T-cell (primary cell): Measurements from ENCODE around the gene GPR55. TPM values are rescaled to one million over a fixed set of nuclear protein-coding genes. Genes with fewer than 3 reads are reported as not detected.
A peak's percentile ranks its signal among the peaks of the same experiment; 100 is the strongest.

Experiments used
- ATAC-seq, 4 experiments: fragments of 200-7000 bp in 3 of 4; fragments of 150-1000 bp in 1 of 4; cut with Tn5 transposase; replicated peaks in 1 of 4; 1 replicate in 3 of 4; 2 replicates in 1 of 4; pipeline ENCODE4 v1.10.0; 2021; ENCODE audit warnings: moderate library complexity in 3 of 4, mild to moderate bottlenecking in 2 of 4, moderate number of reproducible peaks in 1 of 4
- CTCF ChIA-PET, 2 donors: fragments of 300-600 bp; sonication (Branson Sonifier 250); formaldehyde crosslinking; loops; one replicate each; lab custom pipeline; 2022; ENCODE audit warnings: antibody characterized with exemption in 2 of 2; lab: Charles Lee
- POLR2A ChIA-PET, 2 donors: fragments of 300-600 bp; sonication (Branson Sonifier 250); formaldehyde crosslinking; loops; one replicate each; lab custom pipeline; 2022; ENCODE audit warnings: antibody characterized with exemption in 2 of 2; lab: Charles Lee
- DNase-seq, 35 experiments: peaks; one replicate each; pipeline versions ENCODE4 v3.0.0 to v3.0.0-alpha.2; 2013 to 2023
- H3K27ac ChIP-seq: one replicate; pipeline ENCODE4 v1.5.1; 2013; ENCODE audit warnings: low read length
- H3K27me3 ChIP-seq, 2 experiments: replicated peaks in 1 of 2; 1 replicate in 1 of 2; 2 replicates in 1 of 2; pipeline versions ENCODE4 v1.6.1 to v1.7.0; 2013; ENCODE audit warnings: low read length in 1 of 2, mixed read lengths in 1 of 2; ENCODE audit not compliant: control insufficient read depth in 2 of 2, insufficient read depth in 2 of 2; ENCODE audit errors: extremely low read depth in 1 of 2
- H3K36me3 ChIP-seq, 2 donors: 1 replicate in 1 of 2; 2 replicates in 1 of 2; pipeline versions ENCODE4 v1.6.1 to v1.7.0; 2013; ENCODE audit warnings: low read length in 1 of 2; ENCODE audit not compliant: control insufficient read depth in 2 of 2, insufficient read depth in 1 of 2; ENCODE audit errors: extremely low read depth in 1 of 2
- H3K4me1 ChIP-seq, 2 experiments: 1 replicate in 1 of 2; 2 replicates in 1 of 2; pipeline versions ENCODE4 v1.6.1 to v1.7.0; 2013; ENCODE audit warnings: low read length in 2 of 2, mixed read lengths in 1 of 2; ENCODE audit not compliant: insufficient read depth in 2 of 2, control insufficient read depth in 1 of 2; ENCODE audit errors: extremely low read depth in 1 of 2
- H3K4me3 ChIP-seq, 2 donors: 1 replicate in 1 of 2; 2 replicates in 1 of 2; pipeline versions ENCODE4 v1.5.1 to v1.7.0; 2013; ENCODE audit warnings: mild to moderate bottlenecking in 2 of 2, low read length in 1 of 2, moderate library complexity in 1 of 2; ENCODE audit not compliant: control insufficient read depth in 1 of 2; ENCODE audit errors: extremely low read depth in 1 of 2
- H3K9me3 ChIP-seq: 2 replicates; pipeline ENCODE4 v1.7.0; 2013
- H3K27ac Mint-ChIP-seq, 2 donors: one replicate each; pipeline ENCODE4 v1.8.0; 2020 to 2021; ENCODE audit warnings: mild to moderate bottlenecking in 2 of 2, mixed read lengths in 2 of 2
- H3K27me3 Mint-ChIP-seq, 2 donors: one replicate each; pipeline ENCODE4 v1.8.0; 2021 to 2022; ENCODE audit warnings: mixed read lengths in 2 of 2
- H3K36me3 Mint-ChIP-seq: one replicate; pipeline ENCODE4 v1.8.0; 2021; ENCODE audit warnings: mixed read lengths
- H3K4me1 Mint-ChIP-seq, 3 donors: one replicate each; pipeline ENCODE4 v1.8.0; 2020 to 2022; ENCODE audit warnings: mixed read lengths in 3 of 3, mild to moderate bottlenecking in 1 of 3
- H3K4me3 Mint-ChIP-seq, 3 donors: one replicate each; pipeline ENCODE4 v1.8.0; 2020 to 2022; ENCODE audit warnings: mild to moderate bottlenecking in 3 of 3, mixed read lengths in 3 of 3, moderate library complexity in 3 of 3
- H3K9me3 Mint-ChIP-seq, 3 donors: one replicate each; pipeline ENCODE4 v1.8.0; 2020 to 2022; ENCODE audit warnings: mixed read lengths in 3 of 3
- WGBS: methylation state at CpG from one replicate; pipeline ENCODE4 v1.1.5; 2013; ENCODE audit warnings: missing lambda C conversion rate; ENCODE audit not compliant: insufficient coverage; 5-methylcytosine and 5-hydroxymethylcytosine counted together
- total RNA-seq, 35 experiments: library from RNA in 6 of 35; stranded (reverse) in 6 of 35; fragments of 120-200 nt in 1 of 35; gene quantifications; one replicate each; pipeline versions ENCODE4 v1.2.1 to v1.2.4 and lab custom pipeline; 2013 to 2026

Gene GPR55
- total RNA-seq, 5 donors from 2014 or later (not counting 1 experiment from before 2014, with no cell fraction given), result 2.7 to 15.5 (median 7.8) TPM

DNA sequence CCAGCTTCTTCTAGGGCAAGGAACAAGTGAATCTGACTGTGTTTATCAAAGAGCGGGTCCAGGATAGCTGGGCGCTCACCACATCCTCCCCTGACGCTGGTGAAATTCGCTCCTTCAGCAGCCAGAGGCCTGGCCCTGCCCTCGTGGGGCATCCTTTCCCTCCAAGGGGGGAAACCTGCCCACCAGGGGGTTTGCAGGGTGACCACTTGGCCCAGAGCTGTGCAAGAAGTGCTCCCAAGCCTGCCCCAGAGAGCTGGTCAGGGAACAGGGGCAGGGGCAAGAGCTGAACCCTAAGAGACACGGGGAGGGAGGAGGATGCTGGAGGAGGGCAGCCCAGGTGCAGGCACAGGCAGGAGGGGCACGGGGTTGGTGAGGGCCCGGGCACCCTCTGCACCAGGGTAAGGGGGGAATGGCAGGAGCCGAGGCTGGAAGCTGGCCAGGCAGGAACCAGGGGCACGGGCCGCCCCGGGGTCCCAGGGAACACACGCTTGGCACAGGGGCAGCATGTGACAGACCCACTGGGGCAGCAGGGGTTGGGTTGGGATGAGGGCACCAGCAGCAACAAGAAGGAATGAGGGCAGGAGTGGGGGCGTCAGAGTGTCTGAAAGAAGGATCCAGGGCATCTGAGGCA is 2.8 kb upstream of the GPR55 start:
- Histone ChIP-seq H3K4me3 (no peak overlapping the region), H3K27me3 (peaks cover 0 to 20% of the 10 kb centered on the region in 2 experiments), H3K9me3 (no peaks in the 10 kb centered on the region), H3K36me3 (no peaks in the 10 kb centered on the region), H3K4me1 (peaks cover 0 to 57% of the 10 kb centered on the region in 2 experiments), H3K27ac (no peak overlapping the region)
- Mint-ChIP-seq H3K36me3 (peaks cover 4% of the 10 kb centered on the region), H3K27me3 (no peaks in the 10 kb centered on the region), H3K27ac (peak overlapping the region in 1 of 2 donors; percentile 76), H3K4me1 (peaks cover 23 to 53% (median 44%) of the 10 kb centered on the region in 3 donors), H3K4me3 (no peak overlapping the region), H3K9me3 (no peaks in the 10 kb centered on the region)
- WGBS, result 76% methylated on average over 13 of the region's 14 CpGs
- DNase-seq, result no peak
- ChIA-PET POLR2A (no interaction called here), CTCF (interaction anchor here in 1 of 2 donors (0.6 kb wide), 1 partner anchor 817 kb away, joined by 3 read pairs; no protein-coding TSS in a partner anchor)
- ATAC-seq, result no peak

DNA sequence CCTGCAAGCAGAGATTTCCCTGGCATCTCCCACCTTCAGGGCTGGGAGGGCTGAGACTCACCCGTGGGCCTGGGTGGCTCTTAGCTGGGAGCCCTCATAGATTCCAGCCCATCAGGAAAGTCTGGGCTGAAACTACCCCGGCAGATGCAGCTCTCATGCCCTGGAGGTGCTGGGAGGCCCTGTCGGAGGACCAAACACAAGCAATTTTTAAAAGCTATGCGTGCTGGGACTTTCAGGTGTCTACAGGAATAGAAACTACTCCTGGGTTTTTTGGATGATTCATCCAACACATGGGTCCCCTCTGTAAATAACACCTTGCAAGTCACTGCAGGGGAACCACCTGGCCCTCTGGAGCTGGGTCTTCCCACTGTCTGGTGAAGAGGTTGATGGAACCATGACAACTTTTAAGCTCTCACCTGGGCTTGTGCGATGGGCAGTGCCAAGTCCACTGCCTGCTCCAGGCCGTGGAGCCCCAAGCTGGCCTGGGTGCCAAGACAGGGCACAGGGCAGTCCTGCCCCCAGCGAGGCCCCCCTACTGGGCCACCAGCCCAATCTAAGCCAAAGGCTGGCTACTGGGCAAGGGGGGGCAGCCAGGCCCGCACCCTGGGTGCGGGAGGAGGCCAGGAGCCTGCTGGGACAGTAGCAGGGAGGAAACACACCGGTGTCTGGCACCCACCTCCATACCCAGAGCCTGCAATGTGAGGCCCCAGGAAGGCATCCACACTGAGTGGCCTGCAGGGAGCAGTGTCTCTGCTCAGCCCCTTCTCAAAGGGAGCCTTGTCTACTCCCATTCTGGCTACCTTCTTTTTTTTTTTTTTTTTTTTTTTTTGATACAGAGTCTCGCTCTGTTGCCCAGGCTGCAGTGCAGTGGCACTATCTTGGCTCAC is 1.1 kb upstream of the GPR55 start:
- H3K27ac Mint-ChIP-seq, result peak overlapping the region; percentile 55 to 92
- CTCF ChIA-PET, result interaction anchor here in 1 of 2 donors (0.7 kb wide), 1 partner anchor 99 kb away, joined by 3 read pairs; no protein-coding TSS in a partner anchor
- peaks cover 4% of the 10 kb centered on the region for H3K36me3 Mint-ChIP-seq
- 58% methylated on average over 7 of the region's 11 CpGs for WGBS
- Histone ChIP-seq H3K4me3 (no peak overlapping the region), H3K27me3 (peaks cover 0 to 26% of the 10 kb centered on the region in 2 experiments), H3K4me1 (peaks cover 0 to 49% of the 10 kb centered on the region in 2 experiments), H3K9me3 (no peaks in the 10 kb centered on the region), H3K36me3 (no peaks in the 10 kb centered on the region), H3K27ac (peak overlapping the region; percentile 63)
- ATAC-seq (no peak), DNase-seq (peak in 1 of 35 experiments; percentile 29)
- POLR2A ChIA-PET, result interaction anchor here in 1 of 2 donors (0.5 kb wide), 1 partner anchor 96 kb away, joined by 10 read pairs; no protein-coding TSS in a partner anchor
- peaks cover 23 to 51% (median 46%) of the 10 kb centered on the region in 3 donors for H3K4me1 Mint-ChIP-seq
- no peaks in the 10 kb centered on the region for H3K27me3 Mint-ChIP-seq
- no peaks in the 10 kb centered on the region for H3K9me3 Mint-ChIP-seq
- peak overlapping the region in 1 of 3 donors; percentile 83 for H3K4me3 Mint-ChIP-seq

DNA sequence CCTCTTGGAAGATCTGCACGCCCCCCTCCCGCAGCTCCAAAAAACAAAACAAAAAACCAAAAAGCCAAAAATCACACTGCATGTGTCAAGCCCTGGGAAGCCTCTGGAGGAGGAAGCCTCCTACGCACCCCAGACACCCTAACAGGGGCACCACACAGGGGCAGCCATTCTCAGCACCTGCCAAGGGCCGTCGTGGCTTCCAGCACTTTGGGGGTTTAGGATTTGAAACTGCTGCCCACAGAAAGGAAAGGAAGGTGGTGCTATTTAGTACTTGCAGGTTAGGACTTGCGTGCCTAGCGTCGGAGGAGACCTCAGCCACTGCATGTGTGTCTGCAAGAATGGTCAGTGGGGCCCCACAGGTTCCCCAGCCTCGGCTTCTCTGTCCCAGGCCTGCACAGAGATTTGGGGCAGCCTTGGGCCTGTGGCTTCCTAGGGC is 419 bp upstream of the GPR55 start:
- 61% methylated on average over 6 of the region's 9 CpGs for WGBS
- ATAC-seq, result peak in 3 of 4 experiments; percentile 10 to 44 (median 12)
- peak overlapping the region; percentile 60 to 71 for H3K4me3 ChIP-seq

DNA sequence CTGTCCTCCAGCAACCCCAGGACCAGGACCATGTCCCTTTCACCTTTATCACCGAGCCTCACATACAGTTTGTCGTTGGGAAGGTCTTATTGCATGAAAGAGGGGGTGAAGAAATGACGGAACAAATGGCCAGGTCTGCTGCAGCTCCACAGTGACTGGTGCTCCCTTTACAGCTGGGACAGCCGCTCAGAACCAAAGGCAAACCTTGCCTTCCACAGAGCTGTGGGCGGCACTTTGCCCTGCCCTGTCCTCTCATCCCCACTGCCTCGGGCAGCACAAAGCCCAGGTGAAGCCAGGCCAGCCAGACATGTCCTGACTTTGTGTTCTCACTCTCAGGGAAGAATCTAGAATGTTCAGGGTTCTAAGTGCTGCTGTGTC is 961 bp downstream of the GPR55 start:
- H3K4me1 ChIP-seq, result peaks cover 0 to 42% of the 10 kb centered on the region in 2 experiments
- 77% methylated on average over 3 of the region's 6 CpGs for WGBS
- peak in 1 of 4 experiments; percentile 2 for ATAC-seq
- POLR2A ChIA-PET, result interaction anchor here in 1 of 2 donors (0.6 kb wide), 1 partner anchor 90 kb away, joined by 3 read pairs; no protein-coding TSS in a partner anchor
- no peaks in the 10 kb centered on the region for H3K36me3 ChIP-seq
- Mint-ChIP-seq H3K36me3 (peaks cover 4% of the 10 kb centered on the region), H3K9me3 (no peaks in the 10 kb centered on the region), H3K4me3 (peak overlapping the region; percentile 83 to 86 (median 85)), H3K27me3 (peaks cover 0 to 3% of the 10 kb centered on the region in 2 donors), H3K4me1 (peaks cover 35 to 63% (median 58%) of the 10 kb centered on the region in 3 donors), H3K27ac (peak overlapping the region; percentile 92)
- CTCF ChIA-PET, result interaction anchor here (0.5 to 1.5 kb wide), 8 partner anchors 57 to 1750 kb away, joined by 3 to 6 read pairs (median 3); partner anchors contain the start of gene ITM2C (in 1 of the 2)
- peak overlapping the region; percentile 60 to 71 for H3K4me3 ChIP-seq
- H3K9me3 ChIP-seq, result no peaks in the 10 kb centered on the region
- H3K27me3 ChIP-seq, result peaks cover 0 to 21% of the 10 kb centered on the region in 2 experiments
- DNase-seq, result no peak
- peak overlapping the region; percentile 63 for H3K27ac ChIP-seq

More for the DNA sequence above, 419 bp upstream of the GPR55 start:
- Histone ChIP-seq H3K27me3 (peaks cover 0 to 26% of the 10 kb centered on the region in 2 experiments), H3K36me3 (no peaks in the 10 kb centered on the region), H3K4me1 (peaks cover 0 to 45% of the 10 kb centered on the region in 2 experiments), H3K9me3 (no peaks in the 10 kb centered on the region), H3K27ac (peak overlapping the region; percentile 63)
- Mint-ChIP-seq H3K27me3 (no peaks in the 10 kb centered on the region), H3K4me1 (peaks cover 29 to 53% (median 49%) of the 10 kb centered on the region in 3 donors), H3K4me3 (peak overlapping the region; percentile 83 to 86 (median 85)), H3K9me3 (no peaks in the 10 kb centered on the region), H3K27ac (peak overlapping the region; percentile 92), H3K36me3 (peaks cover 4% of the 10 kb centered on the region)
- peak in 3 of 35 experiments; percentile 9 to 32 (median 17) for DNase-seq
- POLR2A ChIA-PET, result interaction anchor here in 1 of 2 donors (0.5 kb wide), 1 partner anchor 97 kb away, joined by 10 read pairs; no protein-coding TSS in a partner anchor
- CTCF ChIA-PET, result no interaction called here

DNA sequence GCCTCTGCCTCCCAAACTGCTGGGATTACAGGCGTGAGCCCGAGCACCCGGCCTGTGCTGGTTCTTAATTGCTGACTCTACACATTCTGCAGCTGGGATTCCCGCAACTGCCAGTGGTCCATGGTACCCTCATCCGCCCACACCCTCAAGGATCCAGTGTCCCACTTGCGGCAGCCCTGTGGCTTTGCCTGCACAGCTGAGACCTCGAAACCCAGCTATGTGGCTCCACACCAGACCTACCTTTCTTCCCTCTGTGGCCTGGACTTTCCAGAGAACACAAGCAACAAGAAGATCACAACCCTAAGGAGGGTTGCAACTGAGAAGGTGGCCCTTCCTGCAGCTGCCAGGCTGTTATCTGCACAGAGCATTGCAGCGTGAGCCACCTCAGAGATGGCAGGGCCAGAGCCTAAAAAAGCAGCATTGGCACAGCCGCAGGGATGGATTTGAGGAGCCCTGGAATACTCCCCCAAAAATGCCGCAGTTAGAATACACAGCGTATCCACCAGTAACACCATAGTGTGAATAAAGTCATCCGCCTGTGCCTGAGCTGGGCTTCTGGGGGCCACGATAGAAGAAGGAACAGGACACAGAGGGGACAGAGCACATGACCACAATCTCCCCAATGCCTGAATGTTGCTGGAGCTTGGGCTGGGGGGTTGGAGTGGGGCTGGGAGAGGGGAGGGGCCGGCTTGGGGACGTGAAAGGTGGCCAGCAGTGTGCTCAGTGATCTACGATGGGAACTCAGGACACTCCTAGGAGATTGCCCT is 1.9 kb downstream of the GPR55 start:
- no peak overlapping the region for H3K27ac ChIP-seq
- H3K9me3 ChIP-seq, result no peaks in the 10 kb centered on the region
- Mint-ChIP-seq H3K4me1 (peaks cover 35 to 72% (median 67%) of the 10 kb centered on the region in 3 donors), H3K27ac (peak overlapping the region; percentile 57 to 71), H3K4me3 (peak overlapping the region; percentile 22 to 86 (median 83)), H3K9me3 (no peaks in the 10 kb centered on the region), H3K36me3 (peaks cover 4% of the 10 kb centered on the region), H3K27me3 (peaks cover 0 to 5% of the 10 kb centered on the region in 2 donors)
- no peak overlapping the region for H3K4me3 ChIP-seq
- ChIA-PET POLR2A (no interaction called here), CTCF (interaction anchor here (0.6 to 0.9 kb wide), 4 partner anchors 15 to 441 kb away, joined by 3 to 5 read pairs (median 4); no protein-coding TSS in a partner anchor)
- DNase-seq (no peak), ATAC-seq (no peak)
- H3K36me3 ChIP-seq, result no peaks in the 10 kb centered on the region
- peaks cover 0 to 21% of the 10 kb centered on the region in 2 experiments for H3K27me3 ChIP-seq
- WGBS, result 91% methylated on average over 8 of the region's 16 CpGs
- peaks cover 0 to 42% of the 10 kb centered on the region in 2 experiments for H3K4me1 ChIP-seq
